ENCODE measurements around the gene TMIE. TPM values are rescaled to one million over a fixed set of nuclear protein-coding genes. Genes with fewer than 3 reads are reported as not detected.
A peak's percentile ranks its signal among the peaks of the same experiment; 100 is the strongest.
"Not testable (repeated sequence)": the region's sequence is repeated elsewhere in the genome, so short reads cannot be mapped to it uniquely, and the experiment has no call there.

Gene TMIE
- total and polyA plus RNA-seq, 5 experiments from 2014 or later, result 0.29 to 2.2 (median 1.4) TPM

GRCh38 chr3:46733026-46733800 lies 32.0 kb downstream of the TMIE start:
- Mint-ChIP-seq H3K27me3 (peaks cover 0 to 18% (median 9%) of the 10 kb centered on the region in 5 donors), H3K4me1 (no peaks in the 10 kb centered on the region), H3K27ac (no peak overlapping the region), H3K36me3 (peaks cover 0 to 1% (median 0%) of the 10 kb centered on the region in 3 donors), H3K9me3 (no peaks in the 10 kb centered on the region), H3K4me3 (no peak overlapping the region)
- POLR2A ChIA-PET, result no interaction called here
- ATAC-seq (no peak), DNase-seq (no peak)

GRCh38 chr3:46734773-46735172 lies 33.6 kb downstream of the TMIE start:
- H3K4me1 Mint-ChIP-seq, result no peaks in the 10 kb centered on the region
- POLR2A ChIA-PET, result no interaction called here
- peaks cover 0 to 18% (median 9%) of the 10 kb centered on the region in 5 donors for H3K27me3 Mint-ChIP-seq
- H3K36me3 Mint-ChIP-seq, result peaks cover 0 to 1% (median 0%) of the 10 kb centered on the region in 3 donors
- no peak overlapping the region for H3K4me3 Mint-ChIP-seq
- H3K27ac Mint-ChIP-seq, result peak overlapping the region in 1 of 10 donors; percentile 13
- ATAC-seq (no peak), DNase-seq (no peak)
- H3K9me3 Mint-ChIP-seq, result no peaks in the 10 kb centered on the region

- H3K4me1 Mint-ChIP-seq, result no peaks in the 10 kb centered on the region
- no peak overlapping the region for H3K4me3 Mint-ChIP-seq
- peaks cover 0 to 18% (median 9%) of the 10 kb centered on the region in 5 donors for H3K27me3 Mint-ChIP-seq
- no peak overlapping the region for H3K27ac Mint-ChIP-seq
- H3K9me3 Mint-ChIP-seq, result no peaks in the 10 kb centered on the region
- H3K36me3 Mint-ChIP-seq, result peaks cover 0 to 1% (median 0%) of the 10 kb centered on the region in 3 donors
- DNase-seq, result peak in 1 of 10 donors; percentile 59
- POLR2A ChIA-PET, result no interaction called here
- no peak for ATAC-seq
Observed at GRCh38 chr3:46736006-46736872, 35.0 kb downstream of the TMIE start.

- Mint-ChIP-seq H3K36me3 (peaks cover 0 to 1% (median 0%) of the 10 kb centered on the region in 3 donors), H3K27ac (no peak overlapping the region), H3K9me3 (no peaks in the 10 kb centered on the region), H3K4me3 (no peak overlapping the region), H3K4me1 (peaks cover 0 to 2% (median 0%) of the 10 kb centered on the region in 4 donors), H3K27me3 (peaks cover 0 to 18% (median 6%) of the 10 kb centered on the region in 5 donors)
- DNase-seq (no peak), ATAC-seq (no peak)
- POLR2A ChIA-PET, result no interaction called here
Observed at GRCh38 chr3:46737329-46737731, 36.1 kb downstream of the TMIE start.

GRCh38 chr3:46739565-46739964 lies 38.4 kb downstream of the TMIE start:
- H3K36me3 Mint-ChIP-seq, POLR2A ChIA-PET, H3K4me1 Mint-ChIP-seq, DNase-seq, H3K9me3 Mint-ChIP-seq, H3K27ac Mint-ChIP-seq, H3K4me3 Mint-ChIP-seq, ATAC-seq: not testable (repeated sequence)
- H3K27me3 Mint-ChIP-seq, result peaks cover 0 to 15% (median 5%) of the 10 kb centered on the region in 5 donors

GRCh38 chr3:46742992-46743585 lies 41.9 kb downstream of the TMIE start:
- no peak overlapping the region for H3K27ac Mint-ChIP-seq
- H3K9me3 Mint-ChIP-seq, result no peaks in the 10 kb centered on the region
- H3K27me3 Mint-ChIP-seq, result peaks cover 0 to 4% (median 0%) of the 10 kb centered on the region in 5 donors
- no peaks in the 10 kb centered on the region for H3K36me3 Mint-ChIP-seq
- no peak for DNase-seq
- peaks cover 0 to 2% (median 0%) of the 10 kb centered on the region in 4 donors for H3K4me1 Mint-ChIP-seq
- no peak for ATAC-seq
- POLR2A ChIA-PET, result no interaction called here
- no peak overlapping the region for H3K4me3 Mint-ChIP-seq

- POLR2A ChIA-PET, result no interaction called here
- ATAC-seq (no peak), DNase-seq (no peak)
- Mint-ChIP-seq H3K27ac (no peak overlapping the region), H3K36me3 (no peaks in the 10 kb centered on the region), H3K9me3 (no peaks in the 10 kb centered on the region), H3K27me3 (peaks cover 0 to 16% (median 3%) of the 10 kb centered on the region in 5 donors), H3K4me1 (peaks cover 0 to 6% (median 0%) of the 10 kb centered on the region in 4 donors), H3K4me3 (no peak overlapping the region)
Observed at GRCh38 chr3:46746711-46747110, 45.5 kb downstream of the TMIE start.

- Mint-ChIP-seq H3K4me1 (peaks cover 0 to 6% (median 4%) of the 10 kb centered on the region in 4 donors), H3K9me3 (no peaks in the 10 kb centered on the region), H3K36me3 (no peaks in the 10 kb centered on the region), H3K27me3 (peaks cover 0 to 16% (median 3%) of the 10 kb centered on the region in 5 donors), H3K27ac (no peak overlapping the region), H3K4me3 (no peak overlapping the region)
- ATAC-seq, result no peak
- POLR2A ChIA-PET, result interaction anchor here (0.6 kb wide), 1 partner anchor 274 kb away, joined by 3 read pairs; no protein-coding TSS in a partner anchor
- DNase-seq, result no peak
Observed at GRCh38 chr3:46748170-46748569, 47.0 kb downstream of the TMIE start.

- Mint-ChIP-seq H3K27me3 (peaks cover 0 to 16% (median 3%) of the 10 kb centered on the region in 5 donors), H3K36me3 (no peaks in the 10 kb centered on the region), H3K9me3 (no peaks in the 10 kb centered on the region), H3K27ac (peak overlapping the region in 1 of 10 donors; percentile 15), H3K4me1 (peaks cover 3 to 9% (median 8%) of the 10 kb centered on the region in 4 donors), H3K4me3 (no peak overlapping the region)
- ATAC-seq (no peak), DNase-seq (no peak)
- POLR2A ChIA-PET, result no interaction called here
Observed at GRCh38 chr3:46749129-46749528, 47.9 kb downstream of the TMIE start.

GRCh38 chr3:46750555-46751038 lies 49.4 kb downstream of the TMIE start:
- Mint-ChIP-seq H3K9me3 (no peaks in the 10 kb centered on the region), H3K27ac (no peak overlapping the region), H3K27me3 (peaks cover 0 to 16% (median 2%) of the 10 kb centered on the region in 5 donors), H3K36me3 (no peaks in the 10 kb centered on the region), H3K4me1 (peaks cover 3 to 9% (median 8%) of the 10 kb centered on the region in 4 donors), H3K4me3 (no peak overlapping the region)
- DNase-seq, result no peak
- POLR2A ChIA-PET, result no interaction called here
- no peak for ATAC-seq

- DNase-seq (peak in 4 of 10 donors; percentile 4 to 18 (median 14)), ATAC-seq (peak; percentile 37 to 79)
- H3K9me3 Mint-ChIP-seq, H3K4me1 Mint-ChIP-seq, H3K36me3 Mint-ChIP-seq, POLR2A ChIA-PET, H3K4me3 Mint-ChIP-seq: not testable (repeated sequence)
- Mint-ChIP-seq H3K27ac (peak overlapping the region in 2 of 10 donors; percentile 48 to 71), H3K27me3 (peaks cover 0 to 16% (median 2%) of the 10 kb centered on the region in 5 donors)
Observed at GRCh38 chr3:46753127-46753526, 51.9 kb downstream of the TMIE start.

GRCh38 chr3:46755646-46756045 lies 54.5 kb downstream of the TMIE start:
- no peak overlapping the region for H3K4me3 Mint-ChIP-seq
- POLR2A ChIA-PET, result no interaction called here

More at GRCh38 chr3:46755646-46756045, 54.5 kb downstream of the TMIE start:
- H3K27me3 Mint-ChIP-seq, result peaks cover under 1 to 4% (median 2%) of the 10 kb centered on the region in 5 donors
- no peak overlapping the region for H3K27ac Mint-ChIP-seq
- peaks cover 0 to under 1% (median 0%) of the 10 kb centered on the region in 9 donors for H3K9me3 Mint-ChIP-seq
- H3K4me1 Mint-ChIP-seq, result peaks cover 3 to 9% (median 6%) of the 10 kb centered on the region in 4 donors
- DNase-seq, result no peak
- ATAC-seq, result no peak
- H3K36me3 Mint-ChIP-seq, result no peaks in the 10 kb centered on the region
